Inflammatory macrophage (primary cell): Measurements from ENCODE around the gene NOX1.
A peak's percentile ranks its signal among the peaks of the same experiment; 100 is the strongest.

ENCODE experiments used
- DNase-seq, 2 donors: peaks; one replicate each; pipeline ENCODE4 v3.0.0-alpha.2; 2020 to 2022
- total RNA-seq, 18 experiments: gene quantifications; one replicate each; lab custom pipeline; 2026; ENCODE audit warnings: mixed read lengths in 6 of 18, inconsistent platforms in 2 of 18; lab: John Stamatoyannopoulos, UW

The NOX1 gene
- total RNA-seq = 0 to 0.13 (median 0) reads per million in 18 experiments

DNA sequence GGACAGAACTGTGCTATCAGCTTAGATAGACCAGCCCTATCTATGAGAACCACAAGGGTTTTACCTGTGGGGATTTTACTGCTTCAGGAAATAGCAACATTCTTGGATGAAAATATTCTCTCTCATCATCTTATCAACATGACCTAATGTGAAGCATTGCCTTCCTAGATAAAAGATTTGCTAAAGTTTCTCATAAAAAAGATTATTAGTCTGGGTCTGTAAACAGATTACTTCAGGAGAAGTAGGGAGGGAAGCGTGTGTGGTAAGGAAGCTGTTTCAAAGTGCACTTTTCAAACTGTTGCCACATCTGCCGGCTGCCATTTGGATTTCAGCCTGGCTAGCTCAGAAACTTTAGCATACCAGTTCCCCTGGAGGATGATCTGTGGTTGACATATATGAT is at the start of gene NOX1:
TSS of gene NOX1 (minus strand) at position 35 of the 400 bp plus-strand sequence. CDS start 220 bp downstream, outside the sequence.
- no peak for DNase-seq

DNA sequence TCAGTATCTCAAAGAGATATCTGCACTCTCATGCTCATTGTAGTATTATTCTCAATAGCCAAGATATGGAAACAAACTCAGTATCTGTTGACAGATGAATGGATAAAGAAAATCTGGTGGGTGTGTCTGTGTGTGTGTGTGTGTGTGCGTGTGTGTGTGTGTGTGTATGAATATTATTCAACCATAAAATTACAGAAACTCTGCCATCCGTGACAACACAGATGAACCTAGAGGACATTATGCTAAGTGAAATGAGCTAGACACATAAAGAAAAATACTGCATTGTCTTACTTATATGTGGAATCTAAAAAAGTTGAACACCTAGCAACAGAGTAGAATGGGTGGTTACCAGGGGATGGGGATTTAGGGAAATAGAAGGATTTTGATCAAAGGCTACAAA is 41.4 kb upstream of the NOX1 start:
- DNase-seq = no peak

GRCh38 chrX:100913111-100913510 is 39.0 kb upstream of the NOX1 start:
- no peak for DNase-seq

GRCh38 chrX:100911731-100912130 is 37.6 kb upstream of the NOX1 start:
- no peak for DNase-seq

DNA sequence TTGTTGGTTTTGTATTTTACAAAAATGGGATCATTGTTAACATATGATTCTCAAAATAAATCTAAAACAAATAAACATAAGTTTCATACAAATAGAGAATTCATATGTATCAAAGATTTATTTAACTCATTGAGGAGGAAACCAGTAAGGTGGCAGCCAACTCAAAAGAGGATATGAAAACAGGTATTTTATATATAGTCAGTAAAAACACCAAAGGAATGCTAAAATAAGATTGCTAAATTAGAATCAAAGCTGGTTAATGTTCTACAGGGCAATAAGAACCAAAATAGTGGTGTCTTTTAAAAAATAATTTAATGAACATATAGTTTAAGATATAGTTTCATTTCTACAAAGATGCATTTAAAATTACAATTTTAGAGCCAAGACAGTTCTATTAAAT is 31.5 kb upstream of the NOX1 start:
- DNase-seq = no peak

GRCh38 chrX:100904433-100904832 is 30.3 kb upstream of the NOX1 start:
- DNase-seq = no peak

GRCh38 chrX:100895365-100896075 is 21.4 kb upstream of the NOX1 start:
- DNase-seq = peak in 1 of 2 donors; percentile 2

GRCh38 chrX:100883654-100884053 is 9.5 kb upstream of the NOX1 start:
- DNase-seq = no peak

- no peak for DNase-seq
Observed at GRCh38 chrX:100880368-100880767, 6.2 kb upstream of the NOX1 start.

- no peak for DNase-seq
Observed at GRCh38 chrX:100871594-100872560, 2.3 kb downstream of the NOX1 start.

DNA sequence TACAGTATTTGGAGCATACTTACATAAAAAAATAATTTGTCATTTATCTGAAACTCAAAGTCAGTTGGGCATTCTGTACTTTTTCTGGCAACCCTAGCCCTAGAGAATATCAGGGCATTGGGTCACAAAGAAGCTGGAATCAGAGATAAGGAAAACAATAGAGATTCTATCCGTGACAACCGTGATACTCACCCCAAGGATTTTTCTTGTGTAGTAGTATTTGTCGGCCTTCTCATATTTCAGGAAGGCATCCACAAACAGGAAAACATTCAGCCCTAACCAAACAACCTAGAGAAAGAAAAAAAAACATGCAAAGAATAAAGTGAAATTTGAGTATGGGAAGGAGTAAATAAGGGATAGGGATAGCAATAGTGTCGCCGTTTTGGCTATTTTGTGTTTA is 3.6 kb downstream of the NOX1 start:
- no peak for DNase-seq

DNA sequence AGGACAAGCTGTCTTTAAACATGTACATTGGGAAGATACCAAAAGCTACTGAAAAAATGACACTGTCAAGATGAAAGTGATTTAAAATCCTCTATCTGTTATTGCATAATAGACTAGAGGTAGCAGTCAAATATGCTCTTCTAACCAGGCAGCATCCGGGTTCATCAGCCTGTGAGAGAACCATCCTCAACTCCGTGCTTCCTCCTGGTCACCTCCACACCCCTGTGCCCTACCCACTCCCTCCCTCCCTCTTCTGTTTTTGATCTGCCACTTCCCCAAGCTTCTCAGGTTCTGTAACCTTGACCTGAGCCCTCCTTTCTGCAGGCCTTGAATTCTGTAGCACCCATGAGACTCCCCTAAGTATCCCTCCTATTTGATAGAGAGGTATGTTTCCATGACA is 5.9 kb downstream of the NOX1 start:
- no peak for DNase-seq

DNA sequence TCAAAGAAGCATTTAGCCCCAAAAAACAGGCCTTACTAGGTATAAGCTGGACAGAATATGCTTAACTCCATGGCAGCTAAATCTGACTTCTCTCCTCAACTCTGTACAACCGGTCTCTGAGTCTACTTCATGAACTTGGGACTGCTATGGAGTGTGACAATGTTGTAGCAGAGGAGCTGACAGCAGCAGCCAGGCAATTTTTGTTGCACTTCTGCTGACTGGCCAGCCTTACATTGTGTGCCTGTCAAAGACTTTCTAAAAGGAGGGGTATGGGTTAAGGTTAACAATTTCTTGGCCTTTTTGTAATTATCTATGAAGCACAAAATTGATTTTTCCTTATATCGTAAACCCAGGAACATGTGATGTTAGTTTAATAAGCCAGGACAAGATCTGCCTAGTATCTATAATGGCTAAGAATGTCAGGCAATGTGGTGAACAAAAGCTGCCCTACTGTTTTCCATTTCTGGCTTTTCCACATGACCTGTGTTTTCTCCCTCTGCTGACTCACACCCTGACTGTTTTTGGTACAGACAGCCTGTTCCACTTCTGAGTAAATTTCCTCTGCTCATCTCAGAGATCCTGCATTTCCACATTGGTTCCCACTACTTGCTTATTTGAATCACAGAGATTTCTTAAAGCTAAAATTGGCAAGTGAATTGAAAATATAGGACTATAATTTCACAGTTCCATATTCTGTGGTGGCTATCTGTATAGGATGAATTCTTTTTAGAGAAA is 9.3 kb downstream of the NOX1 start:
- DNase-seq = no peak

- peak in 1 of 2 donors; percentile 9 for DNase-seq
Observed at GRCh38 chrX:100863326-100863864, 10.8 kb downstream of the NOX1 start.

GRCh38 chrX:100852810-100853209 is 21.3 kb downstream of the NOX1 start:
- no peak for DNase-seq

DNA sequence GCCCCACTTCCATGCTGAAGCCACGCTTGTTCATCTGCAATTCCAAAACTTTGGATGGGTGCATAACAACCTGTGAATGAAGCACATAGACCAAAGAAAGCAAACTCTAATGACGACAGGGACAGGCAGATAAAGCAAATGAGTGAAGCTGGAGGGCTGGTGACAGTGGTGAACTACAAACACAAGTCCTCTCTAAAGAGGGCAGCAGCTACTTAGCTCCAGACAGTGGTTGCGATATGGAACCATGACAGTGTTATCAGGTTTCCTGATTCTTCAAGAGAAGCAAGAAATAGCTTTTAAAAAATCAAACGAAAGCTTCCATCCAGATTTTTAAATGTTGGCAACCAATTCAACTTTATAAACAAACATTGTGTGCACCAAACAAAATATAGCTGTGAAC is 23.8 kb downstream of the NOX1 start:
- DNase-seq = no peak

DNA sequence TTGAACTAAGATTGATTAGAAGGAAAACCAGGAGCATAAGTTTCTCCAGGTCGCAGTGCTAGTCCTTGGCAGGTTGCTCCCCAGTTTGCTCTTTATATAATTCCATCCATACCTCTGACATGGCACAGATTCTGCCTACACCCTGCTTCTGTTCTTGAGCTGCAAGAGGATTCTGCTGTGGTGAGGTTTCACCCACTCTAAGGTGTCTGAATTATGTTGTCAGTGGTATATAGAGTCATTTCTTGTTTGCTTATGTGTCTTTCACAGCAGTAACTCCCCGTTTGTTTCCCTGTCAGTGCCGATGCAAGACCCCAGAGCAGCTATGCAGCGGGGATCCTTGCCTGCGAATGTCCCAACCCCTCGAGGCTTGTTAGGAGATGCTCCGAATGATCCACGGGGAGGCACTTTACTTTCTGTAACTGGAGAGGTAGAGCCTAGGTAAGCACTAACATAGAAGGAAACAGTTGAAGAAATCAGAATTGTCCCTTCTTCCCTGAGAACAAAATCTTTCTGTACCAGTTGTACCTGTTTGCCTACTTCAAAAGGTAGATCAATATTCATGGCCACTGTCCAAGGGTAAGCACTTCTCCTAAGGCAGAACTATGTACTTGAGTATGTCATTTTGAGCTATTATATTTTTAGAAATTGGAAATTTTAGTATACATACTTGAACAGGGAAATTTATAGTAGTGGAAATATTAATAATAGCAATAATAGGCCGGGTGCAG is 42.8 kb downstream of the NOX1 start:
- DNase-seq = no peak

DNA sequence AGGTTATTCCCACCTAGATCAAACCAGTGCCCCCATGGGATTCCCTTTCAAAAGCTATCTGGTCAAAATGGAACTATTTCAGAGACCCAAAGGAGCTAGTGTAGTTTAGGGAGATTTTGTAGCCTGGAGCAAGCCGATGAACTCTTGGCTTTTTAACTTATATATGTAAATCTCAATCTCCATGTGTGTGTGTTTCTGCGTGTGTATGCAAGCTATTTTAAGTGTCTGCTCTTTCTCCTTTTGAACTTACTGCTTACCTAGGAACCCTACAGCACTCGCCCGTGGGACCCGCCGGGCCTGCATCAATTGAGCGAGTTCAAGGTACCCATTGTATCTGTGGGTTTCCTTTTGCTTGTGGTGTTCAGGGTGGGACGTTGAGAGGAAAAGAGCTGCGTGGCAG is 43.6 kb downstream of the NOX1 start:
- DNase-seq = no peak

DNA sequence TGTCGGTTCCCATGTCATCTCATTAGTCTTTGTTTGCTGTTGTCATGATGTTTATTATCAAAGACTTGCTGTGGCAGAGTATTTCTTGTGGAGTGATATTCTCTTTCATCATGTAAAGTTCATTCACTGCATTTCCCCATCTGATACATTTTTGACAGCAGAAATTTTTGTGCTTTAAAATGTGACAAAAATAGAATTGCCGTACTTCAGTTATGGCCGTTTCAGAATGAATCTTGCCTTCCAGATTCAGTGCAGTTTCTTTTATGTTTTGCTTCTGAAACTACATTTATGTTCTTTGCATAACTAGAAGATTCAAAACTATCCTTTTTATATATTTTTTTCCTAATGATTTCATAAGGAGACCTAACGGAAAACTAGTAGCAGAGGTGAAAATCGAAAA is 44.0 kb downstream of the NOX1 start:
- DNase-seq = no peak

DNA sequence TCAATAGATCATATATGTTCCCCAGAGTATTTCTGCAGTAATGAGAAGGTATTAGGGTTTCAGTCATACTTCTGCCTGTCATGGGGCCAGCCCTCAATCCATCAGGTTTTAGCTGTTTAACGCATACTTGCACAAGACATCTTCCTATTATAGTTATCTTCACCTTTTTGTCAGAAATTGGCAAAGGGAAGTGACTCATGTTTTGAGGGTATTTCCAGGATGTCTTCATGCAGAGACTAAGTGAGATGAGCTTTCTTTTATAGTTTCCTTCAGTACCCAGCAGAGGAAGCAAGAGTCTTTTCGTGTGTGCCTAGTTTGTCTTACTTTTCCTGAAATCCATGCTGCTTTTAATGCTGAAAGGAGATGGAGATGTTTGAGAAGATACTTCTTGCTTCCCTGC is 44.4 kb downstream of the NOX1 start:
- DNase-seq = peak in 1 of 2 donors; percentile 2

GRCh38 chrX:100819837-100820666 is 54.1 kb downstream of the NOX1 start, which contains the start of gene CSTF2:
Gene CSTF2, plus strand, starts transcription at chrX:100820391. Its CDS starts 26 bp downstream, at chrX:100820417.
- peak; percentile 79 to 84 for DNase-seq
